ENCODE measurements around the gene FUT8.

The FUT8 gene

DNA sequence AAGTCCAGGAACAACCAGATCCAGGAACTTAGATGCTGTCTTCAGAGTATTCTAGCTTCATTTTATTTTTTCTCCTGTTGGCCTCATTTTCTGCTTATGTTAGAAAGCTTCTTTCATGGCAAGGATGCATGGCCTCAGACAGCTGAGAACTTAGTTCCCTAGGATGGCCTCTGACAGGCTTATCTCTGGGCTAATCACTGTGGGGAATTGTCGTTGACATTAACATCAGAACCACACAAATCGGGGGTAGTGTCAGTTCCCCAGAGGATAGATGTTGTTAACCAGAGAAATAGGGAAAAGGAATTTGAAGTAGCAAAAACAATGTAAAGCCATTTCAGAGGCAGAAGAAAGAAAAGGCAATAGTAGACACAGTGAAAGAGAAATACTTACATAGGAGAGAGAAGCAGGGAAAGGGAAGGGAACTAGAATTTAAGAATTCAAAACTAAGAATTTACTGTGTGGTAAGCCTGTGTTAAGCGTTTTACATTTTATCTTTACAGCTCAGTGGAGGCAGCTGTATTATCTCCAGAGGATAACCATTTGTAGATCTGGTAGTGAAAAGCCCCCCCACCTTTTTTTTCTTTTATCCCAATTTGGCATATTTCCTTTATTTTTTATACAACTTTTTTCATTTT, 21.8 kb downstream of the FUT8 start:
- Histone ChIP-seq H3K9ac (ENCODE audit: low read length) (no peak overlapping the region), H3K4me3 (ENCODE audit: low read length) (no peak overlapping the region), H3K27me3 (ENCODE audit: control insufficient read depth, insufficient read depth, low read length) (no peaks in the 10 kb centered on the region), H3K9me3 (ENCODE audit: control insufficient read depth, low read length) (no peaks in the 10 kb centered on the region), H3K4me1 (ENCODE audit: control insufficient read depth, insufficient read depth, low read length) (peaks cover 11% of the 10 kb centered on the region), H3K36me3 (ENCODE audit: control insufficient read depth, insufficient read depth, low read length) (no peaks in the 10 kb centered on the region)

DNA sequence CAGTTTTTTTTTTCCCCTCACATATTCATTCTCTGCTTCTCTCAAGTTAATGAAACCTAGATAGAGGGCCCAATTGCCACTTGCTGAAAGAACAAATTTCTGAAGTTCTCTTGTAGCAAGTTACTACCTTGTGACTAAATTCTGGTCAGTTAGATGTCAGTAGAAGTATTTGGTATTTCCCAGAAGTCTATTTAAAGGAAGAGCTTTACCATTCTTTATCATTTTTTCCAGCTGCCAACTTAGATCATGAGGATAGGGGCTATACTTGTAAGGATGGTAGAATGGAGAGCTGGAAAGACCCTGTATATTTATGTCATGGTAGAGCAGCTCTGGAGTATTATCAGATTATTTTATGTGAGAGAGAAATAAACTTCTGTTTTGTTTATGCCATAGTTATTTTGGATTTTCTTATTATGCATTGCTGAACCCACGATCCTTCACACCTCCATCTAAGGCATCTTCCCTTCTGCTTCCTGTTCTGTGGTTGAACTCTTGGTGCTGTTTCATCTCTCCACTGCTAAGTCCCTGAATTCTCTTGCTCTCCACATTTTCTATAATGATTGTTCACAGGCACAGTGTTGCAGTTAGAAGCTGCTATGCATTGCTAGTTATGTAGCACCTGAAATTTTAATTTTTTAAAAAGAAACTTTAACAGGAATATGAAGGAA, 25.9 kb downstream of the FUT8 start:
- H3K4me1 ChIP-seq (ENCODE audit: control insufficient read depth, insufficient read depth, low read length), result peaks cover 5% of the 10 kb centered on the region
- no peak overlapping the region for H3K9ac ChIP-seq (ENCODE audit: low read length)
- H3K9me3 ChIP-seq (ENCODE audit: control insufficient read depth, low read length), result no peaks in the 10 kb centered on the region
- no peaks in the 10 kb centered on the region for H3K27me3 ChIP-seq (ENCODE audit: control insufficient read depth, insufficient read depth, low read length)
- H3K4me3 ChIP-seq (ENCODE audit: low read length), result no peak overlapping the region
- H3K36me3 ChIP-seq (ENCODE audit: control insufficient read depth, insufficient read depth, low read length), result no peaks in the 10 kb centered on the region

DNA sequence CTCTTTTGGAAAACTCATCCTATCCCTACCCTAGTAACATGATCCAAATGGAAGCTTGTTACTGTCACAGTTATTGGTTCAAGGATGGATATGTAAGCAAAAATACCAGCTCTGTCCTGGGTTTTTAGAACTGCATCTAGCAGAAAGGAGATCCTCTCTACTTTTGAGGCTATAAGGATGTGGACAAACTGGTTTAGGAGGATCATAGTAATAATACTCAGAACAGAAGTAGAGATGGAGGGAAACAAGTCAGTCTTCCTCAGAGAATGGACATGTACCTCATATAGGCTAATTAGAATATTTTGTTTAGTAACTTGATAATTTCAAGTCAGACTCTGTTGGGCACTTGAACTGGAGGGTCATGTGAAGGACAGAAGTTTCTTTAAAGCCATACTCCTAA, 26.6 kb downstream of the FUT8 start:
- Histone ChIP-seq H3K9ac (ENCODE audit: low read length) (no peak overlapping the region), H3K36me3 (ENCODE audit: control insufficient read depth, insufficient read depth, low read length) (no peaks in the 10 kb centered on the region), H3K4me1 (ENCODE audit: control insufficient read depth, insufficient read depth, low read length) (peaks cover 5% of the 10 kb centered on the region), H3K4me3 (ENCODE audit: low read length) (no peak overlapping the region), H3K27me3 (ENCODE audit: control insufficient read depth, insufficient read depth, low read length) (no peaks in the 10 kb centered on the region), H3K9me3 (ENCODE audit: control insufficient read depth, low read length) (no peaks in the 10 kb centered on the region)

DNA sequence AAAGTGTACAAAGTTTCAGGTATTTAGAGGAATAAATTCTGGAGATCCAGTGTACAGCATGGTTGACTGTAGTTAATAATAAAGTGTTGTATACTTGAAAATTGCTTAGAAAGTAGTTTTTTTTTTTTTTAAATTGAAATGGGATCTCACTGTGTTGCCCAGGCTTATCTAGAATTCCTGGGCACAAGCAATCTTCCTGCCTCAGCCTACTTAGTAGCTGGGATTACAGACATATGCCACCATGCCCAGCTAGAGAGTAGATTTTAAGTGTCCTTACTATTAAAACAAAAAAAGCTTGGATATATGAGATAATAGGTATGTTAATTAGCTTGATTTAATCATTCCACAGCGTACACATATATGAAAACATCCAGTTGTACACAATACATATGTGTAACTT, 27.7 kb downstream of the FUT8 start:
- peaks cover 5% of the 10 kb centered on the region for H3K4me1 ChIP-seq (ENCODE audit: control insufficient read depth, insufficient read depth, low read length)
- H3K27me3 ChIP-seq (ENCODE audit: control insufficient read depth, insufficient read depth, low read length), result no peaks in the 10 kb centered on the region
- H3K9me3 ChIP-seq (ENCODE audit: control insufficient read depth, low read length), result no peaks in the 10 kb centered on the region
- no peaks in the 10 kb centered on the region for H3K36me3 ChIP-seq (ENCODE audit: control insufficient read depth, insufficient read depth, low read length)
- H3K9ac ChIP-seq (ENCODE audit: low read length), result no peak overlapping the region
- no peak overlapping the region for H3K4me3 ChIP-seq (ENCODE audit: low read length)

DNA sequence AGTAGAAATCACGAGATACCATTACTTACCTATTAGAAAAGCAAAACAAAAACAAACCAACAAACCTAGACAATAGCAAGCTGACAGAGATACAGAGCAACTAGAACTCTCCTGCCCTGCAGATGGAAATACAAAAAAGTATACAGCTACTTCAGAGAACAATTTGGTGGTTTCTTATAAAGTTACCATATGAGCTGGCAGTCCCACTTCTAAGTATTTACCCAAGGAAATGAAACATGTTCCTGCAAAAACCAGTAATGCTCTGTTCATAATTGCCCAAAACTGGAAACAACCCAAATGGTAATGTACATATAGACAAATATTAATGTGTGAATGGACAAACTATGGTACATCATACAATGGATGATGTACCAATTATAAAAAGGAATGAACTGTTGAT, 31.7 kb downstream of the FUT8 start:
- H3K27me3 ChIP-seq (ENCODE audit: control insufficient read depth, insufficient read depth, low read length), result no peaks in the 10 kb centered on the region
- H3K9me3 ChIP-seq (ENCODE audit: control insufficient read depth, low read length), result no peaks in the 10 kb centered on the region
- H3K9ac ChIP-seq (ENCODE audit: low read length), result no peak overlapping the region
- H3K4me1 ChIP-seq (ENCODE audit: control insufficient read depth, insufficient read depth, low read length), result peaks cover 3% of the 10 kb centered on the region
- H3K4me3 ChIP-seq (ENCODE audit: low read length), result no peak overlapping the region
- H3K36me3 ChIP-seq (ENCODE audit: control insufficient read depth, insufficient read depth, low read length), result no peaks in the 10 kb centered on the region

DNA sequence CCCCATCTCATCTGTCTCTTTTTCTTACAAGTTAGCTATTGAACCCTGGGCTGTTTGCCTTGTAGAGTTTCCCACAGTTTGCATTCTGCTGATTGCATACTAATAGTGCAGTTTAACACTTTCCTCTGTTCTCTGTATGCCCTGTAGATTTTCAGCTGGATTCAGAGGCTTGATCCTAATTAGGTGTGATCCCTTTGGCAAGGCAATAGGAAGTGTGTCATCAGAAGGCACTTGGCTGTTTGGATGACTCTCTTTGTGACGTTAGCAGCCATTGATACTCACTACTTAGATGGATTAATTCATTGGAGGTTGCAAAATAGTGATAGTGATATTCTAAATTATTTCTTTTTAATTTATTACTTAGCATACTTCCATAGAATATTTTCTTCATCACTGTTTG, 33.6 kb downstream of the FUT8 start:
- H3K4me3 ChIP-seq (ENCODE audit: low read length), result no peak overlapping the region
- H3K27me3 ChIP-seq (ENCODE audit: control insufficient read depth, insufficient read depth, low read length), result no peaks in the 10 kb centered on the region

DNA sequence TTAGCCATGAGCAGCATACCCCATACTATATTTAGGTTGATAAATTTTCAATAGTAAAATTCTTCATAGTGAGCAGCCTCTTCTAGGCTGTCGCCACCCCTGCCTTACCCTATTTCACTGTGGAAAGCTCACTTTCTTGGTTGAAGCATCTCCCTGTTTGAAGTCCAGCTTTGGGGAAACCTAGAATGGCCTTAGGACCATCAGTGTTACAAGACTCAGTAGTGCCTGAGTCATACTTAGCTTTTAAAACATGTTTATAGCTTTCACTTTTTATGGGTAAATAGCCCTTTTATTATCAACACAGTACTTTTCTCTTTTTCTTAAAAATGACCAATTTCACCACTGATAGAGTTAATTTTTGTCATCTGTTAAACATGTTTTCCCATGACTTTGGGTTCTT, 37.1 kb downstream of the FUT8 start:
- no peaks in the 10 kb centered on the region for H3K9me3 ChIP-seq (ENCODE audit: control insufficient read depth, low read length)
- no peak overlapping the region for H3K9ac ChIP-seq (ENCODE audit: low read length)
- no peaks in the 10 kb centered on the region for H3K36me3 ChIP-seq (ENCODE audit: control insufficient read depth, insufficient read depth, low read length)
- H3K4me1 ChIP-seq (ENCODE audit: control insufficient read depth, insufficient read depth, low read length), result peaks cover 15% of the 10 kb centered on the region
- H3K27me3 ChIP-seq (ENCODE audit: control insufficient read depth, insufficient read depth, low read length), result no peaks in the 10 kb centered on the region
- no peak overlapping the region for H3K4me3 ChIP-seq (ENCODE audit: low read length)

More for the DNA sequence above, 33.6 kb downstream of the FUT8 start:
- Histone ChIP-seq H3K9me3 (ENCODE audit: control insufficient read depth, low read length) (no peaks in the 10 kb centered on the region), H3K4me1 (ENCODE audit: control insufficient read depth, insufficient read depth, low read length) (peaks cover 3% of the 10 kb centered on the region), H3K36me3 (ENCODE audit: control insufficient read depth, insufficient read depth, low read length) (no peaks in the 10 kb centered on the region), H3K9ac (ENCODE audit: low read length) (no peak overlapping the region)

DNA sequence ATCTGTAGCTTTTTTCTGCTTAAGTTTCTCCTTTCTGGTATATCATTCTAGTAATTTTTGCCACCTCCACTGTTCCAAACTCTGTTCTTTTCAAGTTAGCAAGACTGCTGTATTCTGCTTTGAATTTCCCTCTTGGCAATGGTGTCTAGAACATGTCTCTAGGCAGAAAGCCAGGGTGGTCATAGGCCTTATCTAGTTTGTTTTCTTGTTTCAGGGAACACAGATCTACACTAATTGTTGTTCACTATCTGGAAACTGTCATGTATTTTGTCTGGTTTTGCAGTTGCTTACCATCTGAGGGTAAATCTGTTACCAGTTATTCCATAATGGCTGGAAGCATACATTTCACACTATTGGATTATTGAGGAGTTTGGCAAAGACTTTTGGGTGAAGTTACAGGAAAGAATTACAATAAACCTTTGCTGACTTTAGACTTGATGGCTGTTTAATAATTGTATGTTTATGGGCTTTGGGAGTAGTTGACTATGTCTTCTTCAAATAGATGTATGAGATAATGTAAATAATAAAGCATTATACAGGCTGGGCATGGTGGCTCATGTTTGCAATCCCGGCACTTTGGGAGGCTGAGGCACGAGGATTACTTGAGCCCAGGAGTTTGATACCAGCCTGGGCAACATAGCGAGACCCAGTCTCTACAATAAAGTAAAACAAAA, 41.4 kb downstream of the FUT8 start:
- H3K9ac ChIP-seq (ENCODE audit: low read length), result no peak overlapping the region
- no peak overlapping the region for H3K4me3 ChIP-seq (ENCODE audit: low read length)
- H3K27me3 ChIP-seq (ENCODE audit: control insufficient read depth, insufficient read depth, low read length), result no peaks in the 10 kb centered on the region
- H3K9me3 ChIP-seq (ENCODE audit: control insufficient read depth, low read length), result no peaks in the 10 kb centered on the region
- H3K4me1 ChIP-seq (ENCODE audit: control insufficient read depth, insufficient read depth, low read length), result peaks cover 11% of the 10 kb centered on the region
- H3K36me3 ChIP-seq (ENCODE audit: control insufficient read depth, insufficient read depth, low read length), result no peaks in the 10 kb centered on the region

DNA sequence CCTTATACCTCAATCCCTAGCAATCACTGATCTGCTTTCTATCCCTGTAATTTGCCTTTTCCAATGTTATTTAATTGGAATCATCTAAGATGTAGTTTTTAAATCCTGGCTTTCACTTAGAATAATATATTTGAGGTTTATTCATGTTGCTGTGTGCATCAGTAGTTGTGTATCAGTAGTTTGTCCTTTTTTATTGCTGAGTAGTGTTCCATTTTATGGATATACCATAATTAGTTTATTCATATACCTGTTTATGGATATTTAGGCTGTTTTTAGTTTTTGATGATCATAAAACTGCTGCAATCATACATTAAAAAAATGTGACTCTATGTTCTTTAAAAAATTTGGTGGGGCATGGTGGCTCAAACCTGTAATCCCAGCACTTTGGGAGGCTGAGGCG, 43.7 kb downstream of the FUT8 start:
- no peak overlapping the region for H3K9ac ChIP-seq (ENCODE audit: low read length)
- H3K27me3 ChIP-seq (ENCODE audit: control insufficient read depth, insufficient read depth, low read length), result no peaks in the 10 kb centered on the region
- peaks cover 11% of the 10 kb centered on the region for H3K4me1 ChIP-seq (ENCODE audit: control insufficient read depth, insufficient read depth, low read length)
- no peak overlapping the region for H3K4me3 ChIP-seq (ENCODE audit: low read length)
- H3K9me3 ChIP-seq (ENCODE audit: control insufficient read depth, low read length), result no peaks in the 10 kb centered on the region
- H3K36me3 ChIP-seq (ENCODE audit: control insufficient read depth, insufficient read depth, low read length), result no peaks in the 10 kb centered on the region

DNA sequence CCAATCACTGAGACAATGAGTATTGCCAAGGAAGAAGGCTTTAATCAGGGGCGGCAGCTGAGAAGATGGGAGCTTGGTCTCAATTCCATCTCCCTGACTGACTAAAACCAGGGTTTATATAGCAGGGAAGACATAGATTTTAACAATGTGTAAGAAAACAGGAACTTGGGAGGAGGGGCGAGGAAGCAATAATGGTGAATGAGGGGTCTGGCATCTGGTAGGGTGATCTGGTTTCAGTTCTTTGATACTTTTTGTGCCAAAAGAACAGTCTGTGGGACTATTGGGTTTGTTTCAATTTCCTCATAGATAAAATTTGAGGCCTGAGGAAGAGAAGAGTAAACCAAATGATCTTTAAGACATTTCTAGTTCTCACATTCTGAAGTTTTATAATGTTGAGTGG, 49.2 kb downstream of the FUT8 start:
- H3K36me3 ChIP-seq (ENCODE audit: control insufficient read depth, insufficient read depth, low read length), result no peaks in the 10 kb centered on the region
- H3K4me1 ChIP-seq (ENCODE audit: control insufficient read depth, insufficient read depth, low read length), result no peaks in the 10 kb centered on the region
- H3K9me3 ChIP-seq (ENCODE audit: control insufficient read depth, low read length), result no peaks in the 10 kb centered on the region
- no peak overlapping the region for H3K4me3 ChIP-seq (ENCODE audit: low read length)
- H3K9ac ChIP-seq (ENCODE audit: low read length), result no peak overlapping the region
- no peaks in the 10 kb centered on the region for H3K27me3 ChIP-seq (ENCODE audit: control insufficient read depth, insufficient read depth, low read length)

DNA sequence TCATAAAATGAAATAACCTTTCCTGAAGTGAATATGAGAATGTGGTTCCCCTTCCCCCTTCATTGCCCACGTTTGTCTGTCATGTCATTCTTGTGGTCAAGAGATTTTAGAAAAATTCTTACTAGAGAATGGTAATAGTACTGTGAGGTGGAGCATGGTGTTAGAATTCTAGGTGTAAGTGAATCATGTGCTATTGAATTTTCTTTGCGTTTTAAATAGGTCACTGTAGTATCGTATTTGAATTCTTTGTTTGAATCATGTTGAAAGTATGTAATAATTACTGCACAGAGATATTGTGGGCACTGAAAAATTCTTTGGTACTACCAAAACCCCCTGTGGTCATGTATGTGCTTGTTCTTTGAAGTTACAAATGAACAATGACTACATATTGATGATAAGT, 49.9 kb downstream of the FUT8 start:
- no peaks in the 10 kb centered on the region for H3K9me3 ChIP-seq (ENCODE audit: control insufficient read depth, low read length)
- no peak overlapping the region for H3K9ac ChIP-seq (ENCODE audit: low read length)
- no peaks in the 10 kb centered on the region for H3K27me3 ChIP-seq (ENCODE audit: control insufficient read depth, insufficient read depth, low read length)
- H3K36me3 ChIP-seq (ENCODE audit: control insufficient read depth, insufficient read depth, low read length), result no peaks in the 10 kb centered on the region
- H3K4me3 ChIP-seq (ENCODE audit: low read length), result no peak overlapping the region
- no peaks in the 10 kb centered on the region for H3K4me1 ChIP-seq (ENCODE audit: control insufficient read depth, insufficient read depth, low read length)

DNA sequence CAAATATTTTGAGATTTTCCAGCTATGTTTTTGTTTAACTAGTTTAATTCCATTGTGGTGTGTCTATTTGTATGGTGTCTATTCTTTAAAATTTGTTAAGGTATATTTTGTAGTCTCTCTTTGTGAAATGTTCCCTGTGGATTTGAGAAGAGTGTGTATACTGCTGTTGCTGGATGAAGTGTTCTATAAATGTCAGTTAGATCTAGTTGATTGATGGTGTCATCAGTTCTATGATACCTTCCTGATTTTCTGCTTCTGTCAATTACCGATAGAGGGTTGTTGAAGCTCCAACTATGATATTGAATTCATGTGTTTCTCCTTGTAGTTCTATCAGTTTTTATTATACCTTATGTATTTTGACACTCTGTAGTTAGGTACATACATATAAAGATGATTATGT, 53.1 kb downstream of the FUT8 start:
- H3K9me3 ChIP-seq (ENCODE audit: control insufficient read depth, low read length), result no peaks in the 10 kb centered on the region
- no peak overlapping the region for H3K4me3 ChIP-seq (ENCODE audit: low read length)
- H3K4me1 ChIP-seq (ENCODE audit: control insufficient read depth, insufficient read depth, low read length), result no peaks in the 10 kb centered on the region
- no peaks in the 10 kb centered on the region for H3K27me3 ChIP-seq (ENCODE audit: control insufficient read depth, insufficient read depth, low read length)
- H3K9ac ChIP-seq (ENCODE audit: low read length), result no peak overlapping the region
- no peaks in the 10 kb centered on the region for H3K36me3 ChIP-seq (ENCODE audit: control insufficient read depth, insufficient read depth, low read length)
